ENCODE results near the gene UNC45A.

- no peak for TF ChIP-seq CTCF (IDR thresholded peaks at IDR 0.05; ENCODE audit: insufficient read depth, low read depth, low read length)
- TF ChIP-seq EZH2 (IDR thresholded peaks at IDR 0.05; ENCODE audit: insufficient read depth, low read length) = no peak
Measured at GRCh38 chr15:90911906-90912769, 22.9 kb upstream of the UNC45A start.

All from astrocyte (in vitro differentiated cells and primary cell).